Effector memory CD8-positive, alpha-beta T cell (primary cell): ENCODE data around the gene KIRREL1.
A peak's percentile ranks its signal among the peaks of the same experiment; 100 is the strongest.

Source experiments
- ATAC-seq: fragments of 150-1000 bp; cut with Tn5 transposase; replicated peaks from 2 replicates; pipeline ENCODE4 v1.10.0; 2021; ENCODE audit warnings: mild to moderate bottlenecking, moderate library complexity
- DNase-seq, 3 experiments: peaks; one replicate each; pipeline ENCODE4 v3.0.0; 2021
- H3K27ac Mint-ChIP-seq, 2 donors: one replicate each; pipeline ENCODE4 v1.8.0; 2022; ENCODE audit warnings: mild to moderate bottlenecking in 2 of 2, mixed read lengths in 2 of 2, moderate library complexity in 2 of 2
- H3K27me3 Mint-ChIP-seq, 2 donors: one replicate each; pipeline ENCODE4 v1.8.0; 2022; ENCODE audit warnings: mixed read lengths in 2 of 2
- H3K36me3 Mint-ChIP-seq: one replicate; pipeline ENCODE4 v1.8.0; 2022; ENCODE audit warnings: mild to moderate bottlenecking, moderate library complexity, mixed read lengths; ENCODE audit not compliant: insufficient read depth
- H3K4me1 Mint-ChIP-seq, 2 donors: one replicate each; pipeline ENCODE4 v1.8.0; 2022; ENCODE audit warnings: low read depth in 2 of 2, mixed read lengths in 2 of 2
- H3K4me3 Mint-ChIP-seq, 2 donors: one replicate each; pipeline ENCODE4 v1.8.0; 2022; ENCODE audit warnings: mild to moderate bottlenecking in 2 of 2, mixed read lengths in 2 of 2, moderate library complexity in 2 of 2
- H3K9me3 Mint-ChIP-seq, 2 donors: one replicate each; pipeline ENCODE4 v1.8.0; 2022; ENCODE audit warnings: mixed read lengths in 2 of 2

Gene KIRREL1

GRCh38 chr1:157982136-157982535 is 11.3 kb upstream of the KIRREL1 start:
- H3K27me3 Mint-ChIP-seq, result peaks cover 30 to 56% of the 10 kb centered on the region in 2 donors
- H3K27ac Mint-ChIP-seq, result no peak overlapping the region
- no peak for ATAC-seq
- no peaks in the 10 kb centered on the region for H3K9me3 Mint-ChIP-seq
- DNase-seq, result no peak
- peaks cover 2% of the 10 kb centered on the region for H3K36me3 Mint-ChIP-seq
- no peaks in the 10 kb centered on the region for H3K4me1 Mint-ChIP-seq
- H3K4me3 Mint-ChIP-seq, result no peak overlapping the region

GRCh38 chr1:157983787-157984186 is 9.7 kb upstream of the KIRREL1 start:
- DNase-seq, result no peak
- H3K36me3 Mint-ChIP-seq, result peaks cover 2% of the 10 kb centered on the region
- no peak overlapping the region for H3K27ac Mint-ChIP-seq
- H3K9me3 Mint-ChIP-seq, result no peaks in the 10 kb centered on the region
- no peak overlapping the region for H3K4me3 Mint-ChIP-seq
- ATAC-seq, result no peak
- no peaks in the 10 kb centered on the region for H3K4me1 Mint-ChIP-seq
- H3K27me3 Mint-ChIP-seq, result peaks cover 28 to 57% of the 10 kb centered on the region in 2 donors

- no peaks in the 10 kb centered on the region for H3K9me3 Mint-ChIP-seq
- peaks cover 2% of the 10 kb centered on the region for H3K36me3 Mint-ChIP-seq
- H3K4me3 Mint-ChIP-seq, result no peak overlapping the region
- H3K27me3 Mint-ChIP-seq, result peaks cover 22 to 52% of the 10 kb centered on the region in 2 donors
- H3K4me1 Mint-ChIP-seq, result no peaks in the 10 kb centered on the region
- H3K27ac Mint-ChIP-seq, result no peak overlapping the region
- ATAC-seq (no peak), DNase-seq (no peak)
These were observed 9.0 kb upstream of the KIRREL1 start for GRCh38 chr1:157984469-157984868.

- DNase-seq (no peak), ATAC-seq (no peak)
- H3K4me3 Mint-ChIP-seq, result no peak overlapping the region
- no peak overlapping the region for H3K27ac Mint-ChIP-seq
- peaks cover 2% of the 10 kb centered on the region for H3K36me3 Mint-ChIP-seq
- H3K4me1 Mint-ChIP-seq, result no peaks in the 10 kb centered on the region
- H3K27me3 Mint-ChIP-seq, result peaks cover 25 to 54% of the 10 kb centered on the region in 2 donors
- H3K9me3 Mint-ChIP-seq, result no peaks in the 10 kb centered on the region
These were observed 8.0 kb upstream of the KIRREL1 start for GRCh38 chr1:157985473-157985872.

GRCh38 chr1:157988002-157988401 is 5.4 kb upstream of the KIRREL1 start:
- Mint-ChIP-seq H3K4me3 (no peak overlapping the region), H3K9me3 (no peaks in the 10 kb centered on the region), H3K27ac (no peak overlapping the region), H3K27me3 (peaks cover 47 to 71% of the 10 kb centered on the region in 2 donors), H3K36me3 (peaks cover 5% of the 10 kb centered on the region), H3K4me1 (peaks cover 2% of the 10 kb centered on the region in 2 donors)
- ATAC-seq, result no peak
- DNase-seq, result no peak

- no peak overlapping the region for H3K27ac Mint-ChIP-seq
- H3K9me3 Mint-ChIP-seq, result no peaks in the 10 kb centered on the region
- H3K27me3 Mint-ChIP-seq, result peaks cover 61 to 75% of the 10 kb centered on the region in 2 donors
- H3K4me1 Mint-ChIP-seq, result peaks cover 2 to 5% of the 10 kb centered on the region in 2 donors
- H3K36me3 Mint-ChIP-seq, result peaks cover 2% of the 10 kb centered on the region
- no peak overlapping the region for H3K4me3 Mint-ChIP-seq
- DNase-seq (peak; percentile 4 to 26 (median 6)), ATAC-seq (peak; percentile 36)
These were observed 1.2 kb upstream of the KIRREL1 start for GRCh38 chr1:157992031-157992832.

- DNase-seq (no peak), ATAC-seq (no peak)
- Mint-ChIP-seq H3K4me1 (peaks cover 2 to 5% of the 10 kb centered on the region in 2 donors), H3K4me3 (peak overlapping the region; percentile 32 to 40), H3K27ac (no peak overlapping the region), H3K9me3 (no peaks in the 10 kb centered on the region), H3K27me3 (peaks cover 60 to 75% of the 10 kb centered on the region in 2 donors), H3K36me3 (peaks cover 2% of the 10 kb centered on the region)
These were observed 655 bp upstream of the KIRREL1 start for GRCh38 chr1:157992833-157993146.

- H3K27ac Mint-ChIP-seq, result no peak overlapping the region
- no peak for DNase-seq
- no peak for ATAC-seq
- H3K4me1 Mint-ChIP-seq, result peaks cover 2 to 5% of the 10 kb centered on the region in 2 donors
- peaks cover 59 to 73% of the 10 kb centered on the region in 2 donors for H3K27me3 Mint-ChIP-seq
- no peaks in the 10 kb centered on the region for H3K9me3 Mint-ChIP-seq
- H3K36me3 Mint-ChIP-seq, result peaks cover 2% of the 10 kb centered on the region
- no peak overlapping the region for H3K4me3 Mint-ChIP-seq
These were observed 617 bp downstream of the KIRREL1 start for GRCh38 chr1:157993918-157994605.

- no peak for DNase-seq
- H3K27me3 Mint-ChIP-seq, result peaks cover 65 to 76% of the 10 kb centered on the region in 2 donors
- ATAC-seq, result no peak
- H3K4me1 Mint-ChIP-seq, result peaks cover 2 to 5% of the 10 kb centered on the region in 2 donors
- no peak overlapping the region for H3K4me3 Mint-ChIP-seq
- H3K9me3 Mint-ChIP-seq, result no peaks in the 10 kb centered on the region
- H3K36me3 Mint-ChIP-seq, result peaks cover 2% of the 10 kb centered on the region
- no peak overlapping the region for H3K27ac Mint-ChIP-seq
These were observed 1.5 kb downstream of the KIRREL1 start for GRCh38 chr1:157994704-157995582.

- no peak overlapping the region for H3K27ac Mint-ChIP-seq
- no peak overlapping the region for H3K4me3 Mint-ChIP-seq
- no peak for DNase-seq
- H3K4me1 Mint-ChIP-seq, result peaks cover 2 to 5% of the 10 kb centered on the region in 2 donors
- H3K36me3 Mint-ChIP-seq, result peaks cover 2% of the 10 kb centered on the region
- no peak for ATAC-seq
- H3K27me3 Mint-ChIP-seq, result peaks cover 60 to 80% of the 10 kb centered on the region in 2 donors
- H3K9me3 Mint-ChIP-seq, result no peaks in the 10 kb centered on the region
These were observed 2.2 kb downstream of the KIRREL1 start for GRCh38 chr1:157995583-157996169.

- Mint-ChIP-seq H3K27ac (no peak overlapping the region), H3K9me3 (no peaks in the 10 kb centered on the region)
These were observed 3.0 kb downstream of the KIRREL1 start for GRCh38 chr1:157996433-157996832.

GRCh38 chr1:158000507-158000906 is 7.1 kb downstream of the KIRREL1 start:
- Mint-ChIP-seq H3K36me3 (no peaks in the 10 kb centered on the region), H3K27ac (no peak overlapping the region), H3K27me3 (peaks cover 32 to 70% of the 10 kb centered on the region in 2 donors), H3K4me1 (no peaks in the 10 kb centered on the region), H3K4me3 (no peak overlapping the region), H3K9me3 (no peaks in the 10 kb centered on the region)
- no peak for DNase-seq
- no peak for ATAC-seq

More at GRCh38 chr1:157996433-157996832, 3.0 kb downstream of the KIRREL1 start:
- Mint-ChIP-seq H3K36me3 (no peaks in the 10 kb centered on the region), H3K27me3 (peaks cover 54 to 81% of the 10 kb centered on the region in 2 donors), H3K4me3 (no peak overlapping the region), H3K4me1 (peaks cover 2 to 5% of the 10 kb centered on the region in 2 donors)
- no peak for DNase-seq
- no peak for ATAC-seq

- Mint-ChIP-seq H3K4me3 (no peak overlapping the region), H3K36me3 (no peaks in the 10 kb centered on the region), H3K4me1 (no peaks in the 10 kb centered on the region), H3K27ac (no peak overlapping the region), H3K9me3 (no peaks in the 10 kb centered on the region), H3K27me3 (peaks cover 34 to 72% of the 10 kb centered on the region in 2 donors)
- DNase-seq (no peak), ATAC-seq (no peak)
These were observed 8.7 kb downstream of the KIRREL1 start for GRCh38 chr1:158002022-158002630.
